IMR-90 (cell line): ENCODE results near the gene ZNF814.
"Not testable (repeated sequence)": the region's sequence is repeated elsewhere in the genome, so short reads cannot be mapped to it uniquely, and the experiment has no call there.

ENCODE experiments used
- CEBPB ChIP-seq: IDR thresholded peaks from 2 replicates; pipeline ENCODE4 v1.6.1; 2012; ENCODE audit warnings: low read depth, low read length, improper control_type of control experiment
- CTCF ChIP-seq: conservative IDR thresholded peaks from 2 replicates; pipeline ENCODE4 v1.5.1; 2012; ENCODE audit warnings: mild to moderate bottlenecking, low read depth, low read length, improper control_type of control experiment
- MAFK ChIP-seq: IDR thresholded peaks from 2 replicates; pipeline ENCODE4 v1.6.1; 2012; ENCODE audit warnings: low read depth, low read length, improper control_type of control experiment
- MAZ ChIP-seq: IDR thresholded peaks from 2 replicates; pipeline ENCODE4 v1.6.1; 2012; ENCODE audit warnings: low read depth, mild to moderate bottlenecking, low read length, improper control_type of control experiment, moderate library complexity, borderline replicate concordance
- RFX5 ChIP-seq: IDR thresholded peaks from 2 replicates; pipeline ENCODE4 v1.8.0; 2012; ENCODE audit warnings: low read depth, mild to moderate bottlenecking, low read length, moderate library complexity
- USF2 ChIP-seq: fragments of 150-350 bp; IDR thresholded peaks from 2 replicates; pipeline ENCODE4 v1.6.1; 2017; ENCODE audit warnings: mild to moderate bottlenecking, antibody characterized with exemption, low read length, low read depth

- TF ChIP-seq MAFK, CEBPB, USF2, RFX5: not testable (repeated sequence)
- peak; percentile 47 for TF ChIP-seq CTCF
- 0 out of 2 replicates have a peak, but pooled peaks have one; percentile 20 for TF ChIP-seq MAZ
Measured at GRCh38 chr19:57916168-57916995, 27.5 kb upstream of the ZNF814 start, which contains the start of gene ZNF417.
